ENCODE measurements around the gene IVD.

IVD gene

DNA sequence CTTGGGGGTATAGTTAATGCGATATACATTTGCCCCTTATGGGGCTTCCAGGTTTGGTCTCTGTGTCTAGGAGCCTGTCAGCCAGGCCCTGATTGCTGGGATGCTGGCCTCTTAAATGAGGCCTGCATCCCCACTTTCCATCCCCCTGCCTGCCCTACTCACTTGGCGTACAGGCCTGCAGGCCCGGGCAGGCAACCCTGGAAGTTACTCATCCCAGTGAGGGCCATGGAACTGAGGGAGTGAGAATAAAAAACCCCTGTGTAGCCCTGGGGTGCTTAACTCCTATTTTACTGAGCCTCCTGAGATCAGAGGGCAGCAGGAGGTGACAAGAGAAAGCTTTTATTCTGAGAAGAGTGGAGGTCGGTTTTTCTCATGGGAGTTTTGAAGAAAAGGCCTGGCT, 45.6 kb upstream of the IVD start:
- no peak for DNase-seq
- TF ChIP-seq, protein P1, sequence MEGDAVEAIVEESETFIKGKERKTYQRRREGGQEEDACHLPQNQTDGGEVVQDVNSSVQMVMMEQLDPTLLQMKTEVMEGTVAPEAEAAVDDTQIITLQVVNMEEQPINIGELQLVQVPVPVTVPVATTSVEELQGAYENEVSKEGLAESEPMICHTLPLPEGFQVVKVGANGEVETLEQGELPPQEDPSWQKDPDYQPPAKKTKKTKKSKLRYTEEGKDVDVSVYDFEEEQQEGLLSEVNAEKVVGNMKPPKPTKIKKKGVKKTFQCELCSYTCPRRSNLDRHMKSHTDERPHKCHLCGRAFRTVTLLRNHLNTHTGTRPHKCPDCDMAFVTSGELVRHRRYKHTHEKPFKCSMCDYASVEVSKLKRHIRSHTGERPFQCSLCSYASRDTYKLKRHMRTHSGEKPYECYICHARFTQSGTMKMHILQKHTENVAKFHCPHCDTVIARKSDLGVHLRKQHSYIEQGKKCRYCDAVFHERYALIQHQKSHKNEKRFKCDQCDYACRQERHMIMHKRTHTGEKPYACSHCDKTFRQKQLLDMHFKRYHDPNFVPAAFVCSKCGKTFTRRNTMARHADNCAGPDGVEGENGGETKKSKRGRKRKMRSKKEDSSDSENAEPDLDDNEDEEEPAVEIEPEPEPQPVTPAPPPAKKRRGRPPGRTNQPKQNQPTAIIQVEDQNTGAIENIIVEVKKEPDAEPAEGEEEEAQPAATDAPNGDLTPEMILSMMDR (IDR thresholded peaks at IDR 0.05; ENCODE audit: low read depth, low read length, missing control alignments): no peak

DNA sequence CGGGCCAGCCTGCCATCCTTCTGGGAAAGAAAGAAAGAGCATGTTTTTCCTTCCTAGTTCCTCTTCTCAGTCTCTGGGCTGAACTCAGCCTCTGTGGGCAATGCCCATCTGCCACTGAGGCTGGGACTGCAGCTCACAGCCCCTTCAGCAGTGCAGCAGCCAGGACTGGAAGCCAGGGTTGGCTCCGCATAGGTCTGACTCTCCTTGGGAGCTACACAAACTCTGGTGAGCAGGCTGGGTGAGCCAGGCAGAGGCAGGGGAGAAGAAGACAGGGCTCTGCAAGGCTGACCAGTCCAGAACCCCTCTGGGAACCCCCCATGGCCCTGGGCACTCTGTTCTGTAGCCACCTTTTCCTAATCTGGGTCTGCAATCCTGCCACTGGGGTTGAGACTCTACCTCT, 44.0 kb upstream of the IVD start:
- H3K36me3 ChIP-seq (replicated peaks): no peaks in the 10 kb centered on the region
- H3K27ac ChIP-seq: no peak overlapping the region
- no peaks in the 10 kb centered on the region for H3K27me3 ChIP-seq (replicated peaks)
- TF ChIP-seq, protein P1 (IDR thresholded peaks at IDR 0.05; ENCODE audit: low read depth, low read length, missing control alignments): no peak
- in situ Hi-C loops (cut with HindIII; ENCODE audit: low pct_ligation_motif_present, low sequenced_read_pairs): no loop called here
- H3K4me3 ChIP-seq (ENCODE audit: low read depth, low read length): no peak overlapping the region
- DNase-seq: no peak

More for the DNA sequence above, 45.6 kb upstream of the IVD start:
- in situ Hi-C loops (cut with HindIII; ENCODE audit: low pct_ligation_motif_present, low sequenced_read_pairs): no loop called here
- H3K4me3 ChIP-seq (ENCODE audit: low read depth, low read length): no peak overlapping the region
- no peak overlapping the region for H3K27ac ChIP-seq
- H3K36me3 ChIP-seq (replicated peaks): no peaks in the 10 kb centered on the region
- H3K27me3 ChIP-seq (replicated peaks): no peaks in the 10 kb centered on the region

DNA sequence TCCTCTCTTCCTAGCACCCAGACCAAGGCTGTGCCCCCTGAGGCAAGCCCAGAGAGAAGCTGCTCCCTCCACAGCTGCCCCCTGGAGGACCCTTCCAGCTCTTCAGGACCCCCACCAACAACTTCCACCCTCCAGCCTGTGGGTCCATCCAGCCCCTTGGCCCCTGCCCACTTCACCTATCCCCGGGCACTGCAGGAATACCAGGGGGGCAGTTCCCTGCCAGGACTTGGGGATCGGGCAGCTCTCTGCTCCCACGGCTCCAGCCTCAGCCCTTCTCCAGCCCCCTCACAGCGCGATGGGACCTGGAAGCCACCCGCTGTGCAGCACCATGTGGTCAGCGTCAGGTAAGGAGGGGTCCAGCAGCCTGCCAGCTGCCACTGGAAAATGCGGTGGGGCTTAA, 42.0 kb upstream of the IVD start:
- TF ChIP-seq, protein P1 (IDR thresholded peaks at IDR 0.05; ENCODE audit: low read depth, low read length, missing control alignments): no peak
- Histone ChIP-seq H3K27me3 (replicated peaks) (no peaks in the 10 kb centered on the region), H3K27ac (no peak overlapping the region), H3K4me3 (ENCODE audit: low read depth, low read length) (no peak overlapping the region), H3K36me3 (replicated peaks) (no peaks in the 10 kb centered on the region)
- in situ Hi-C loops (cut with HindIII; ENCODE audit: low pct_ligation_motif_present, low sequenced_read_pairs): no loop called here
- DNase-seq: no peak

DNA sequence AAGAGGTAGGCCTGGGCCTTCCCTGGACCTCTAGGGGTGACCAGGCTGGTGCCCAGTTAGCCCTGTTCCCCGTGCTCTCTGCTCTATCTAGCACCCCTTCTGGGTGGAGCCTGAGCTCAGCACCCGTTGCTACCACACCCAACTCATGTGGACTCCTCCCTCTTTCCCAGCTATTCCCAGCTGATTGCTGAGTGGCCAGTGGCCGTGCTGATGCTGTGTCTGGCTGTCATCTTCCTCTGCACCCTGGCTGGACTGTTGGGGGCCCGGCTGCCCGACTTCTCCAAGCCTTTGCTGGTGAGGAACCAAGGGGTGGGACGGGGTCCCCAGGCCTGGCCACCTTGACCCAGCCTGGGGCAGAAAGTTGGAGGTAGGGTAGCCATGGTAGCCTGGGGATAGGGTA, 41.3 kb upstream of the IVD start:
- DNase-seq: no peak
- Histone ChIP-seq H3K4me3 (ENCODE audit: low read depth, low read length) (no peak overlapping the region), H3K36me3 (replicated peaks) (no peaks in the 10 kb centered on the region), H3K27me3 (replicated peaks) (no peaks in the 10 kb centered on the region), H3K27ac (no peak overlapping the region)
- in situ Hi-C loops (cut with HindIII; ENCODE audit: low pct_ligation_motif_present, low sequenced_read_pairs): no loop called here
- TF ChIP-seq, protein P1 (IDR thresholded peaks at IDR 0.05; ENCODE audit: low read depth, low read length, missing control alignments): no peak

DNA sequence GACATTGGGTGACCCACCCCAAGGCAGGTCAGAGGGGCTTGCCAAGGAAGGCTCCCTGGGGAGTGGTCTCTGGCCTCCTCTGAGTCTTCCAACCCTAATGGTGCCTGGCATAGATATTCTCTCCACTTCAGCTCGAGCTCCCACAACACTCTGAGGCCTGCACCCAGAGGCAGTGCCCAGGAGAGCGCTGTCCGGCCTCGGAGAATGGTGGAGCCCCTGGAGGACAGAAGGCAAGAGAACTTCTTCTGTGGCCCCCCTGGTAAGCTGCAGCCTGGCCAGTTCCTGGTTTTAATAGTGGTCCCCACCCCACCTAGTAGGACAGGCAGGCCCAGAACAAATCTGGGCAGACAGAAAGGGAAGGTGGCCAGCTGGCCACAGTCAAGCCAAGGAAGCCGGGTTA, 40.6 kb upstream of the IVD start:
- Histone ChIP-seq H3K27ac (no peak overlapping the region), H3K4me3 (ENCODE audit: low read depth, low read length) (no peak overlapping the region), H3K36me3 (replicated peaks) (no peaks in the 10 kb centered on the region), H3K27me3 (replicated peaks) (no peaks in the 10 kb centered on the region)
- DNase-seq: no peak
- in situ Hi-C loops (cut with HindIII; ENCODE audit: low pct_ligation_motif_present, low sequenced_read_pairs): no loop called here
- TF ChIP-seq, protein P1 (IDR thresholded peaks at IDR 0.05; ENCODE audit: low read depth, low read length, missing control alignments): no peak

DNA sequence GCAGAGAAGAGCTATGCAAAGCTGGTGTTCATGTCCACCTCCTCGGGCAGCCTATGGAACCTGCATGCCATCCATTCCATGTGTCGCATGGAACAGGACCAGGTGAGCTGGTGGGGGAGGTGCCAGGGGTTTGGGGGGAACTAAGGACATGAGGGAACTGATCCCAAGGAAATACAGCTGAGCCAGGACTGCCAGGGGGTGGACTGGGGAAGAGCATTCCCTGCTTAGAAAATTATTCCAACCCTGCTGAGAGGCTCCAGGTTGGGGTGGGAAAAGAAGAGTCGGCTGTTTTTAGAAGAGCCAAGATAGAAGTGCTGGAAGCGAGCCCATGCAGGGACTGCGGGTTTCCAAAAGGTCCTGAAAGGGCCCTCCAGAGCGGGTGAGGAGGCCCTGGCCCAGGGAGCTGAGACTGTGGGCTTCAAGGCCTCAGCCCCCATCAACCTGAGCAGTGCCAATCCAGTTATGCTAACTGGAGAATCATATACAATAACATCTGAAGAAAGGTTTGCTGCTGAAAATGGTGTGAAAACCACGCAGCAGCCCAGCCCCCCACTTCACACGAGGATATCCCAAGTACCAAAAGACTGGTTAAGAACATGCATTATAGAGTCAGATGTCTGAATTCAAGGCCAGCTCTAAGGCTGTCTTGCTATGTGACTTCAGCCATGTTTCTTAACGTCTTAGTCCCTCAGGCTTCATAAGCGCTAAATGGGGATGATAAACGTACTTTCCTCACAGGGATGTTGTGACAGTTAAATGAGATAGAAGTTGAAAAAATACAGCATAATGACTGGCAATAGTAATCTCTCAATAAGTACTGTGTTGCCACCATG, 39.8 kb upstream of the IVD start:
- no peak for DNase-seq
- TF ChIP-seq, protein P1 (IDR thresholded peaks at IDR 0.05; ENCODE audit: low read depth, low read length, missing control alignments): no peak
- Histone ChIP-seq H3K27ac (no peak overlapping the region), H3K27me3 (replicated peaks) (no peaks in the 10 kb centered on the region), H3K4me3 (ENCODE audit: low read depth, low read length) (no peak overlapping the region), H3K36me3 (replicated peaks) (no peaks in the 10 kb centered on the region)
- in situ Hi-C loops (cut with HindIII; ENCODE audit: low pct_ligation_motif_present, low sequenced_read_pairs): no loop called here
